ENCODE results near the gene CRIP3.

CRIP3 gene

DNA sequence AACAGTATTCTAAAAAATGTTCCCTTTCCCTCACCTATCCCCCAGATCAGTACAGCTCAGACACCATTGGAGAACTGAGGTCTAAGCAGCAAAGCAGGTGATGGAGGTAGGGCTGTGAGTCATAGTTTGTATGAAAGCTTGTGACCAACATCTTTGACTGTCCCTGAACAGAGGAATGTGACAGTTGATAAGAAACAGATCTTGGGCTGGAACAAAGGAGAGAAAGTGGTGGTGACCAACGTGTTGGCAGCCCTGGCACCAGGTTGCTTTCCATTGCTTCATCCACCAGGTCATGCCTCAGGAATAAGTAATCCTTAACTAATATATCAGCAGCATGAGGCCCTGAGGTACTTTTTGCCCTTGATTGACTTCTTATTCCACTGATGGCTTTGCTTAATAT, 19.9 kb upstream of the CRIP3 start:
- ChIA-PET POLR2A (no interaction called here), CTCF (interaction anchor here (1.6 to 3.1 kb wide), 2 partner anchors 10 to 21 kb away, joined by 3 to 13 read pairs; partner anchors contain the start of gene CRIP3)
- no peak for TF ChIP-seq CTCF (IDR thresholded peaks at IDR 0.05; ENCODE audit: control extremely low read depth, extremely low read depth, low read depth, missing control alignments)
- DNase-seq (ENCODE audit: extremely low spot score) = no peak

DNA sequence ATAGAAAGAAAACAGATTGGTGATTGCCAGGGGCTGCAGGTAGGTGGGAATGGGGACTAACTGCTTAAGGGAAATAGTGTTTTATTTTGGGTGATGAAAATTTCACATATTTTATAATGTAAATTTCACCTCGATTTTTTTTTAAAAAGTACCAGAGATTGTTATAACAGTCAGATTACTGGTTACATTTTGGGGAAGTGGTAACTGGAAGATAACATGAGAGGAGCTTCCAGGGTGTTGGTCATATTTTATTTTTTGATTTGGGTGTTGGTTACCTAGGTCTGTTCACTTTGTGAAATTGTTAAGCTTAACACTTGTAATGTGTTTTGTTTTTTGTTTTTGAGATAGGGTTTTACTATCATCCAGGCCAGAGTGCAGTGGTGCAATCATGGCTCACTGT, 17.2 kb upstream of the CRIP3 start:
- ChIA-PET CTCF (interaction anchor here (1.0 kb wide), 1 partner anchor 8 kb away, joined by 3 read pairs; no protein-coding TSS in a partner anchor), POLR2A (no interaction called here)
- no peak for TF ChIP-seq CTCF (IDR thresholded peaks at IDR 0.05; ENCODE audit: control extremely low read depth, extremely low read depth, low read depth, missing control alignments)
- DNase-seq (ENCODE audit: extremely low spot score) = no peak

DNA sequence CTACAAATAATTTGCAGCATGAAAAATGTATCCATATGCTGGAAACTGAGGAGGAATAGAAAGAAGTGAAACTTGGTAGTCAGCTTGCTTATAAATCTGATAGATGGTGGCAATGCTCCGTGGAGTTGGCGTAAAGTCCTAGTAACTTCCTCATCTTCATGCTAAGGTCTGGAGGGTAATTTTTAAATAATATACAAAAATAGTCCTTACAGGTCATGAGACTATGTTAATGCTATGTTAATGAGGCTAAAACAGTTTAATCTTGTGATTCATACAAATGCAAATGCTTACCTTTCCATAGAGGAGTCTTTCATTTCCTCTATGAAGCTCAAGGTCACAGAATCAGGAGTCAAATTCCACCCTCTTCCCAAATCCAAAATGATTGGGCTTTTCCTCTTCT, 9.4 kb upstream of the CRIP3 start:
- ChIA-PET CTCF (interaction anchor here (0.7 to 1.8 kb wide), 4 partner anchors 8 to 189 kb away, joined by 3 to 9 read pairs (median 4); partner anchors contain the start of gene CRIP3), POLR2A (no interaction called here)
- no peak for TF ChIP-seq CTCF (IDR thresholded peaks at IDR 0.05; ENCODE audit: control extremely low read depth, extremely low read depth, low read depth, missing control alignments)
- no peak for DNase-seq (ENCODE audit: extremely low spot score)

GRCh38 chr6:43313813-43314212, 5.2 kb upstream of the CRIP3 start:
- ChIA-PET CTCF (interaction anchor here (1.0 to 3.3 kb wide), 10 partner anchors 9 to 158 kb away, joined by 3 to 11 read pairs (median 4); no protein-coding TSS in a partner anchor), POLR2A (interaction anchor here (0.6 to 1.1 kb wide), 2 partner anchors 8 to 164 kb away, joined by 4 to 6 read pairs; partner anchors contain the start of gene TJAP1)
- no peak for TF ChIP-seq CTCF (IDR thresholded peaks at IDR 0.05; ENCODE audit: control extremely low read depth, extremely low read depth, low read depth, missing control alignments)
- DNase-seq (ENCODE audit: extremely low spot score) = no peak

DNA sequence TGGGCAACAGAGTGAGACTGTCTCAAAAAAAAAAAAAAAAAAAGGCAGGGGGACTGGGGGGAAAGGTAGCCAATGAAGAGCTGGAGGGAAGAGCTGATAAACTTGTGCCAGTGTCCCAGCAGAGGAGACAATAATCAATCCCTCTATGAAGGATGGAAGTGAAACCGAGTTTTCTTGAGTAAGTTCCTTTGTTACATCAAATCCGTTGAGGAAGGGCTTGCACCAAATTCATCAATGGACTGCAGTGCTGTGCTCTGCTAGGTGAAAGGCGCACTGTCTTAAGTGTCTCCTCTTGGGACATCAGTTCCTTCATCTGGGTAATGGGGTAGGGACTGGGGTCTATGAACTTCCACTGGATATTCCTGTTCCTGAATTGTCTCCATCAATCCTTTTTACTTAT, 3.0 kb upstream of the CRIP3 start:
- ChIA-PET POLR2A (no interaction called here), CTCF (interaction anchor here (1.4 to 1.7 kb wide), 3 partner anchors 11 to 200 kb away, joined by 3 read pairs; no protein-coding TSS in a partner anchor)
- no peak for TF ChIP-seq CTCF (IDR thresholded peaks at IDR 0.05; ENCODE audit: control extremely low read depth, extremely low read depth, low read depth, missing control alignments)
- no peak for DNase-seq (ENCODE audit: extremely low spot score)

DNA sequence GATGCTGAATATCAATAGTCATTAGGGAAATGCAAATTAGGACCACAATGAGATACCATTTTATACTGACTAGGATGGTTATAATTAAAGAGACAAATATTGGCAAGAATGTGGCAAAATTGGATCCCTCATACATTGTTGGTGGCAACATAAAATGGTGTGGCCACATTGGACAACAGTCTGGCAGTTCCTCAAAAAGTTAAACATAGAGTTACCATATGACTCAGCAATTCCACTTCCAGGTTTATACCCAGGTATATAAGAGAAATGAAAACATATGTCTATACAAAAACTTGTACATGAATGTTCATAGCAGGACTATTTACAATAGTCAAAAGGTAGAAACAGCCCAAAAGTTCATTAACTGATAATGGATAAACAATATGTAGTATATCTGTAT, 2.0 kb upstream of the CRIP3 start:
- CTCF ChIA-PET = interaction anchor here (1.4 kb wide), 1 partner anchor 79 kb away, joined by 3 read pairs; no protein-coding TSS in a partner anchor
- no peak for TF ChIP-seq CTCF (IDR thresholded peaks at IDR 0.05; ENCODE audit: control extremely low read depth, extremely low read depth, low read depth, missing control alignments)

More for the DNA sequence above, 2.0 kb upstream of the CRIP3 start:
- POLR2A ChIA-PET = no interaction called here
- no peak for DNase-seq (ENCODE audit: extremely low spot score)
